Measurements from ENCODE around the gene MYH4.

MYH4 gene

DNA sequence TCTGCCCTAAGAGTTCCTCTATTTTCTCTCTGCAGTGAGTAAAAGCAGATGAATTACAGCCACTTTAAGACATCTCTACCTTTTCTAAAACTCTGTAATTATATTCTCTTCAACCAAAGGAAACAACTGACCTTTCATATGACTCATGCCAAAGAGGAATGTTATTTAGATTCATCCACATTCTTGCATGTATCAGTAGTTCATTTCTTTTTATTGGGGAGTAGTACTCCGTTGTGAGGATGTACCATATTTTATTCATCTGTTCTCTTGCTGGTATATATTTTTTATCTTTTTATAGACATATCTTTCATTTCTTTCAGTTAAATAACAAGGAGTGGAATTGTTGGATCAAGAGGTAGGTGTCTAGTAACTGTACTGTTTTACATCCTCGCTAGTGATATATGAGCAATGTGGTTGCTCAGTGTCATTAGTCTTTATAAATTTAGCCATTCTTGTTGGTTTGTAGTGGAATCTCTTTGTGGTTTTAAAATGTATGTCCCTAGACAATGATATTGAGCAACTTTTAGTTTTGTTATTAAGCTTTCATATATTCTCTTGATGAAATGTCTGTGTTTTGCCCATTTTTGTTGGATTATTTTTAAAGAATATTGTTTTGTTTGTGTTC is 39.8 kb downstream of the MYH4 start:
- TF ChIP-seq, protein P1, sequence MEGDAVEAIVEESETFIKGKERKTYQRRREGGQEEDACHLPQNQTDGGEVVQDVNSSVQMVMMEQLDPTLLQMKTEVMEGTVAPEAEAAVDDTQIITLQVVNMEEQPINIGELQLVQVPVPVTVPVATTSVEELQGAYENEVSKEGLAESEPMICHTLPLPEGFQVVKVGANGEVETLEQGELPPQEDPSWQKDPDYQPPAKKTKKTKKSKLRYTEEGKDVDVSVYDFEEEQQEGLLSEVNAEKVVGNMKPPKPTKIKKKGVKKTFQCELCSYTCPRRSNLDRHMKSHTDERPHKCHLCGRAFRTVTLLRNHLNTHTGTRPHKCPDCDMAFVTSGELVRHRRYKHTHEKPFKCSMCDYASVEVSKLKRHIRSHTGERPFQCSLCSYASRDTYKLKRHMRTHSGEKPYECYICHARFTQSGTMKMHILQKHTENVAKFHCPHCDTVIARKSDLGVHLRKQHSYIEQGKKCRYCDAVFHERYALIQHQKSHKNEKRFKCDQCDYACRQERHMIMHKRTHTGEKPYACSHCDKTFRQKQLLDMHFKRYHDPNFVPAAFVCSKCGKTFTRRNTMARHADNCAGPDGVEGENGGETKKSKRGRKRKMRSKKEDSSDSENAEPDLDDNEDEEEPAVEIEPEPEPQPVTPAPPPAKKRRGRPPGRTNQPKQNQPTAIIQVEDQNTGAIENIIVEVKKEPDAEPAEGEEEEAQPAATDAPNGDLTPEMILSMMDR (IDR thresholded peaks at IDR 0.05; ENCODE audit: low read depth, low read length, missing control alignments) = no peak
- no peak for DNase-seq (ENCODE audit: low read depth)
- H3K4me3 ChIP-seq (ENCODE audit: low read depth, low read length) = no peak overlapping the region

DNA sequence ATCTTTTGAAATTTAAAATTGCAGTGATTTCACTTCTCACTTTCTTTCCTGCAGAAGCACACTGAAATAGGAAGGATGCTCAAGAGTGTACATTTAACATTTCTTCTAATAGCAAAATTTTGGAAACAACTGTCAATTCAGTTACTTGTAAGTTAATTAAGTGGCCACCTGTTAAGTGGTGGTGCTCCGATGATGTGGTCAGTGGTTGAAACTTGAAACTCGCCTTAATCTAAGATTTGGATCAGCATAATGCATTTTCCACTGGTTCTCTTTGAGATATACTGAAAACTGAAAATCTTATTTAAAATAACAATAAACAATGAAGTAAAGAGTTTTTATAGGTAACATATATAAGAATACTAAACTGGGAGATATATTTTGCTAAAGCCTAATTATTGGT is 40.6 kb downstream of the MYH4 start:
- TF ChIP-seq, protein P1 (IDR thresholded peaks at IDR 0.05; ENCODE audit: low read depth, low read length, missing control alignments) = no peak
- no peak overlapping the region for H3K4me3 ChIP-seq (ENCODE audit: low read depth, low read length)
- DNase-seq (ENCODE audit: low read depth) = no peak

DNA sequence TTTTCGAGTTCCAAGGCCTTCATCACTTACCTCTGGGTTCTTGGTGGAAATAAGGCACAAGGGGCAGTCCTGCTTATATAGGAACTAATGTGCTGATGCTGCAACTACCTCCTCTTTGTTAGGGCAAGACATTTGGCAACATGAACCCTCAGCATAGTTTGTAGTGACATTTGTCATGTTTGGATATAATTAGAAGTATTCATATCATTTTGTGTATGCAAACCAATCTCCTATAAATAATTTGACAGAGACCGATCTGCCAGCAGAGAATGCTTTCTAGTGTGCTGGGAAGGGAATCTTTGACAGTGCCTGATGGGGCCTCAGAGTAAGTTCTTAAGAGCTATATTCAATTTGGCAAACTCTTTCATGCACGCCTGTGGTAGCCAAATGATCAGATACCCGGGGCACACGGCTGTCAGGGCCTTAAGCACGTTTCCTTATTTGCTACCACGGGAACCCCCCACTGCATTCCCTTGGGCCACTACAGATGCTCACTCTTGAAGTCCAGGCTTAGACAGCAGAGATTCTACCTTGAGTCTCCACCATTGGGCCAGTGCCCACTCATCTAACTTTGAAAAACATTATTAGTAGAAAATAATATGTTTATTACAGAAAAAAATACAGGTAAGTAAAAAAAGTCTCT is 47.3 kb downstream of the MYH4 start, which contains the start of gene MYH8:
Gene MYH8, minus strand, starts transcription at position 51 of the 643 bp plus-strand sequence. CDS start 1,723 bp downstream, outside the sequence.
- DNase-seq (ENCODE audit: low read depth) = no peak
- TF ChIP-seq, protein P1 (IDR thresholded peaks at IDR 0.05; ENCODE audit: low read depth, low read length, missing control alignments) = no peak
- no peak within 1 kb of the TSS for H3K4me3 ChIP-seq (ENCODE audit: low read depth, low read length)

DNA sequence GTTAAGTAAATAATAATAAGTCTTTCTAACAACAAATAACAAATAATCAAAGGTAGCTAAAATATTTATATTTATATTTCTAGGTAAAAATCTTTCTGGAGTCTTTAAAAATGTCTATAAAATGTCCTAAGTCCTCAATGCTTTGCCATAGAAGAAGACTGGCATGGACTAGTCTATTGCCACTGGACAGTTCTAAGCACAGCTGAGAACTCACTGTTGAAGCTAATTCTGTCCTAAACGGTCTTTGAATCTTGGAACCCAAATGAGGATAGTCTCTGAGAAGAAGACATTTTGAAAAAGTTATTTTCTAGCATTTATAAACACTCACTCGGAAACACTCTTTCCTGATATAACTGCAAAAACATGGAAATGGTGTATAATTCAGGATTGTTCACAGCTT is 48.1 kb downstream of the MYH4 start:
- TF ChIP-seq, protein P1 (IDR thresholded peaks at IDR 0.05; ENCODE audit: low read depth, low read length, missing control alignments) = no peak
- no peak for DNase-seq (ENCODE audit: low read depth)
- no peak overlapping the region for H3K4me3 ChIP-seq (ENCODE audit: low read depth, low read length)

DNA sequence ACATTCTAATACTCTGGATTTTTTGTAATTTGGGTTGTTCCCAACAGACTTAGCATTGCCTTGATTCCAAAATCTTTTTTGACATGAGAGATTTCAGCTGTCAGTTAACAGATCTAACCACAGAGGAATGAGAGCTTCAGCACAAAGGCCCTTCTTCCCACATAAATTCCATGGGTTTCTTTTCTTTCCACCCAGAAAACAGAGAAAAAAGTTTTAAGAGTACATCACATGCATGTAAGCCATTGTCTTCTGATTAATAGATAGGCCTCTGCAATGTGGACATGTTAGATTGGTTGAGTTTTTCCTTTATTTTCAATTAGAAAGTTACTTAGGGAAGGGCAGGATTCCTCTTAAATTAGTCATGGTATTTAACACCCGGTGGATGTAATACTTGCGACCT is 48.5 kb downstream of the MYH4 start:
- DNase-seq (ENCODE audit: low read depth) = no peak
- TF ChIP-seq, protein P1 (IDR thresholded peaks at IDR 0.05; ENCODE audit: low read depth, low read length, missing control alignments) = no peak
- no peak overlapping the region for H3K4me3 ChIP-seq (ENCODE audit: low read depth, low read length)

DNA sequence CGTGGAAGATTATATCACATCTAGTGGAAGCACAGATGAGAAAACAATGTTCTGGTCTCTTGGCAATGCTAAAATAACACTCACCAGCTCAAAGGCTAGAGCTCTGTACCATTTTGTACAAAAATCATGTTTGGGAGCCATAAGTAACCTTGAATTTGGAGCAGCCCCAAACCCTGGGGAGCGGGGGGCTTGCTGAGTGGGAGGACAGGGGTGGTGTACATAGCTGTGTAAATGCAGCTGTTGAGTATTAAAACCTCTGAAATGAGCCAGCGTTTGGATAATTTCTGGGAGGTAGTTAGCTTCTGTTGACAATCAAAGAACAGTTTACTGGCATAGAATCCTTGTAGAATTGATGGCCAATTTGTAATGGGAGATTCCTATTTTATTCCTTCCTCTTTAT is 51.9 kb downstream of the MYH4 start:
- DNase-seq (ENCODE audit: low read depth) = no peak
- TF ChIP-seq, protein P1 (IDR thresholded peaks at IDR 0.05; ENCODE audit: low read depth, low read length, missing control alignments) = no peak
- no peak overlapping the region for H3K4me3 ChIP-seq (ENCODE audit: low read depth, low read length)

DNA sequence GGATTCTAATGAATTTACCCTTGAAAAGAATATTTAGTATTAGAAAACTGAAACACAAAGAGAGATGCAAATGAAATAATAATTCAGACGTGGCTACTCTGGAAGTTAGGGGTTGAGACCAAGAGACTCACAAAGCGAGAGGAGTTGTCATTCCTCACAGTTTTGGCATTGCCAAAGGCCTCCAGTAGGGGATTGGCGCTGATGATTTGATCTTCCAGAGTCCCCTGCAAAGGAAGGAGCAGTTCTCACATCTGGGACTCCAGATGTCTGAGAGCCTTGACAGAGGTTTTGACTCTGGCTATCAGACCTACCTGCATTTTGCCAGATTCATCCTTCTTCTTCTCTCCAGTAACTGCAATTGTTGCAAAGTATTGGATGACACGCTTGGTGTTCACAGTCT is 54.2 kb downstream of the MYH4 start:
- H3K4me3 ChIP-seq (ENCODE audit: low read depth, low read length) = no peak overlapping the region
- TF ChIP-seq, protein P1 (IDR thresholded peaks at IDR 0.05; ENCODE audit: low read depth, low read length, missing control alignments) = no peak
- no peak for DNase-seq (ENCODE audit: low read depth)
